ENCODE results near the gene MIGA1.
"Not testable (repeated sequence)": the region's sequence is repeated elsewhere in the genome, so short reads cannot be mapped to it uniquely, and the experiment has no call there.

The MIGA1 gene

GRCh38 chr1:77779529-77780281 lies at the start of gene MIGA1:
TSS of gene MIGA1 (plus strand) at chr1:77779649. CDS start at chr1:77783253, 3,604 bp downstream.
- DNase-seq = peak; percentile 86
- in situ Hi-C loops (cut with HindIII; ENCODE audit: low pct_ligation_motif_present, low pct_unique_long_range_greater_than_20kb, low sequenced_read_pairs) = no loop called here

GRCh38 chr1:77732090-77732489 lies 47.4 kb upstream of the MIGA1 start:
- in situ Hi-C loops (cut with HindIII; ENCODE audit: low pct_ligation_motif_present, low pct_unique_long_range_greater_than_20kb, low sequenced_read_pairs) = no loop called here
- DNase-seq = no peak

GRCh38 chr1:77739235-77739634 lies 40.2 kb upstream of the MIGA1 start:
- in situ Hi-C loops (cut with HindIII; ENCODE audit: low pct_ligation_motif_present, low pct_unique_long_range_greater_than_20kb, low sequenced_read_pairs) = no loop called here
- DNase-seq = no peak

GRCh38 chr1:77741316-77741715 lies 38.1 kb upstream of the MIGA1 start:
- DNase-seq = no peak
- in situ Hi-C loops (cut with HindIII; ENCODE audit: low pct_ligation_motif_present, low pct_unique_long_range_greater_than_20kb, low sequenced_read_pairs) = no loop called here

- in situ Hi-C loops (cut with HindIII; ENCODE audit: low pct_ligation_motif_present, low pct_unique_long_range_greater_than_20kb, low sequenced_read_pairs) = no loop called here
- DNase-seq = no peak
Measured at GRCh38 chr1:77742011-77742555, 37.4 kb upstream of the MIGA1 start.

- DNase-seq = no peak
- in situ Hi-C loops (cut with HindIII; ENCODE audit: low pct_ligation_motif_present, low pct_unique_long_range_greater_than_20kb, low sequenced_read_pairs) = no loop called here
Measured at GRCh38 chr1:77744576-77744975, 34.9 kb upstream of the MIGA1 start.

GRCh38 chr1:77749489-77749888 lies 30.0 kb upstream of the MIGA1 start:
- in situ Hi-C loops (cut with HindIII; ENCODE audit: low pct_ligation_motif_present, low pct_unique_long_range_greater_than_20kb, low sequenced_read_pairs); DNase-seq: not testable (repeated sequence)

GRCh38 chr1:77756052-77756754 lies 23.2 kb upstream of the MIGA1 start:
- DNase-seq = no peak
- in situ Hi-C loops (cut with HindIII; ENCODE audit: low pct_ligation_motif_present, low pct_unique_long_range_greater_than_20kb, low sequenced_read_pairs) = no loop called here

GRCh38 chr1:77757066-77757584 lies 22.3 kb upstream of the MIGA1 start:
- in situ Hi-C loops (cut with HindIII; ENCODE audit: low pct_ligation_motif_present, low pct_unique_long_range_greater_than_20kb, low sequenced_read_pairs) = no loop called here
- no peak for DNase-seq

GRCh38 chr1:77757603-77758002 lies 21.8 kb upstream of the MIGA1 start:
- in situ Hi-C loops (cut with HindIII; ENCODE audit: low pct_ligation_motif_present, low pct_unique_long_range_greater_than_20kb, low sequenced_read_pairs) = no loop called here
- DNase-seq = no peak

GRCh38 chr1:77759071-77760028 lies 20.1 kb upstream of the MIGA1 start, which contains the start of gene USP33:
TSS of gene USP33 (minus strand) at chr1:77759852. CDS start at chr1:77741697, 18,155 bp downstream.
- in situ Hi-C loops (cut with HindIII; ENCODE audit: low pct_ligation_motif_present, low pct_unique_long_range_greater_than_20kb, low sequenced_read_pairs) = no loop called here
- DNase-seq = peak; percentile 84

- in situ Hi-C loops (cut with HindIII; ENCODE audit: low pct_ligation_motif_present, low pct_unique_long_range_greater_than_20kb, low sequenced_read_pairs) = no loop called here
- peak; percentile 53 for DNase-seq
Measured at GRCh38 chr1:77762072-77762476, 17.4 kb upstream of the MIGA1 start.

GRCh38 chr1:77768006-77768405 lies 11.4 kb upstream of the MIGA1 start:
- in situ Hi-C loops (cut with HindIII; ENCODE audit: low pct_ligation_motif_present, low pct_unique_long_range_greater_than_20kb, low sequenced_read_pairs) = no loop called here

GRCh38 chr1:77776007-77776700 lies 3.3 kb upstream of the MIGA1 start:
- in situ Hi-C loops (cut with HindIII; ENCODE audit: low pct_ligation_motif_present, low pct_unique_long_range_greater_than_20kb, low sequenced_read_pairs) = no loop called here
- DNase-seq = peak; percentile 84

More at GRCh38 chr1:77768006-77768405, 11.4 kb upstream of the MIGA1 start:
- DNase-seq = no peak

GRCh38 chr1:77781683-77782082 lies 2.2 kb downstream of the MIGA1 start:
- in situ Hi-C loops (cut with HindIII; ENCODE audit: low pct_ligation_motif_present, low pct_unique_long_range_greater_than_20kb, low sequenced_read_pairs) = no loop called here
- no peak for DNase-seq

GRCh38 chr1:77783141-77783540 lies 3.7 kb downstream of the MIGA1 start:
- DNase-seq = no peak
- in situ Hi-C loops (cut with HindIII; ENCODE audit: low pct_ligation_motif_present, low pct_unique_long_range_greater_than_20kb, low sequenced_read_pairs) = no loop called here

- DNase-seq; in situ Hi-C loops (cut with HindIII; ENCODE audit: low pct_ligation_motif_present, low pct_unique_long_range_greater_than_20kb, low sequenced_read_pairs): not testable (repeated sequence)
Measured at GRCh38 chr1:77786093-77786741, 6.8 kb downstream of the MIGA1 start.

All from ACHN (cell line).